ENCODE data around the gene NAE1. TPM values are rescaled to one million over a fixed set of nuclear protein-coding genes. Genes with fewer than 3 reads are reported as not detected.
"Not testable (repeated sequence)": the region's sequence is repeated elsewhere in the genome, so short reads cannot be mapped to it uniquely, and the experiment has no call there.

Gene NAE1
- total and polyA plus RNA-seq, 2 donors from 2014 or later: 37.5 to 45.6 TPM

- FAIRE-seq (no peak), DNase-seq (no peak)
- peak overlapping the region in 1 of 2 donors; percentile 80 for H3K27ac ChIP-seq (ENCODE audit: low read depth in 2 of 2, low read length in 2 of 2)
- TF ChIP-seq CTCF (IDR thresholded peaks at IDR 0.05; ENCODE audit: borderline replicate concordance, extremely low read depth, insufficient read depth): no peak
- intact Hi-C loops (cut with DNase I): no loop called here
- peak overlapping the region in 1 of 3 donors; percentile 77 for H3K9ac ChIP-seq (ENCODE audit: low read length in 3 of 3)
- H3K4me1 ChIP-seq (ENCODE audit: control insufficient read depth in 2 of 3, insufficient read depth in 2 of 3, low read depth in 1 of 3, low read length in 3 of 3): peaks cover 0 to 8% (median 6%) of the 10 kb centered on the region in 3 donors
- H3K9me3 ChIP-seq (ENCODE audit: control insufficient read depth in 2 of 3, insufficient read depth in 1 of 3, low read length in 3 of 3): no peaks in the 10 kb centered on the region
- peak overlapping the region in 2 of 3 donors; percentile 48 to 59 for H3K4me3 ChIP-seq (ENCODE audit: low read length in 3 of 3)
- H3K27me3 ChIP-seq (ENCODE audit: control insufficient read depth, insufficient read depth, low read length): no peaks in the 10 kb centered on the region
- H3K36me3 ChIP-seq (ENCODE audit: control insufficient read depth in 2 of 3, insufficient read depth in 3 of 3, low read length in 3 of 3): no peaks in the 10 kb centered on the region
Measured at GRCh38 chr16:66872559-66872942, 41.8 kb upstream of the NAE1 start.

GRCh38 chr16:66871840-66872239 is 41.1 kb upstream of the NAE1 start:
- TF ChIP-seq CTCF (IDR thresholded peaks at IDR 0.05; ENCODE audit: borderline replicate concordance, extremely low read depth, insufficient read depth): no peak
- DNase-seq (peak in 1 of 5 donors; percentile 45), FAIRE-seq (no peak)
- H3K4me1 ChIP-seq (ENCODE audit: control insufficient read depth in 2 of 3, insufficient read depth in 2 of 3, low read depth in 1 of 3, low read length in 3 of 3): peaks cover 0 to 8% (median 6%) of the 10 kb centered on the region in 3 donors
- no peaks in the 10 kb centered on the region for H3K27me3 ChIP-seq (ENCODE audit: control insufficient read depth, insufficient read depth, low read length)
- no peak overlapping the region for H3K4me3 ChIP-seq (ENCODE audit: low read length in 3 of 3)
- intact Hi-C loops (cut with DNase I): no loop called here
- H3K9me3 ChIP-seq (ENCODE audit: control insufficient read depth in 2 of 3, insufficient read depth in 1 of 3, low read length in 3 of 3): no peaks in the 10 kb centered on the region
- H3K9ac ChIP-seq (ENCODE audit: low read length in 3 of 3): peak overlapping the region in 1 of 3 donors; percentile 32
- H3K36me3 ChIP-seq (ENCODE audit: control insufficient read depth in 2 of 3, insufficient read depth in 3 of 3, low read length in 3 of 3): no peaks in the 10 kb centered on the region
- no peak overlapping the region for H3K27ac ChIP-seq (ENCODE audit: low read depth in 2 of 2, low read length in 2 of 2)

GRCh38 chr16:66871363-66871762 is 40.6 kb upstream of the NAE1 start:
- H3K27me3 ChIP-seq (ENCODE audit: control insufficient read depth, insufficient read depth, low read length); intact Hi-C loops (cut with DNase I); H3K9me3 ChIP-seq (ENCODE audit: control insufficient read depth in 2 of 3, insufficient read depth in 1 of 3, low read length in 3 of 3); H3K27ac ChIP-seq (ENCODE audit: low read depth in 2 of 2, low read length in 2 of 2); H3K4me1 ChIP-seq (ENCODE audit: control insufficient read depth in 2 of 3, insufficient read depth in 2 of 3, low read depth in 1 of 3, low read length in 3 of 3); H3K36me3 ChIP-seq (ENCODE audit: control insufficient read depth in 2 of 3, insufficient read depth in 3 of 3, low read length in 3 of 3); H3K4me3 ChIP-seq (ENCODE audit: low read length in 3 of 3); FAIRE-seq: not testable (repeated sequence)
- peak overlapping the region in 1 of 3 donors; percentile 32 for H3K9ac ChIP-seq (ENCODE audit: low read length in 3 of 3)
- peak in 1 of 5 donors; percentile 10 for DNase-seq

GRCh38 chr16:66869424-66869823 is 38.6 kb upstream of the NAE1 start:
- FAIRE-seq: no peak
- Histone ChIP-seq H3K27ac (ENCODE audit: low read depth in 2 of 2, low read length in 2 of 2) (no peak overlapping the region), H3K36me3 (ENCODE audit: control insufficient read depth in 2 of 3, insufficient read depth in 3 of 3, low read length in 3 of 3) (no peaks in the 10 kb centered on the region), H3K4me1 (ENCODE audit: control insufficient read depth in 2 of 3, insufficient read depth in 2 of 3, low read depth in 1 of 3, low read length in 3 of 3) (peaks cover 0 to 8% (median 4%) of the 10 kb centered on the region in 3 donors), H3K9me3 (ENCODE audit: control insufficient read depth in 2 of 3, insufficient read depth in 1 of 3, low read length in 3 of 3) (no peaks in the 10 kb centered on the region), H3K4me3 (ENCODE audit: low read length in 3 of 3) (no peak overlapping the region), H3K9ac (ENCODE audit: low read length in 3 of 3) (no peak overlapping the region), H3K27me3 (ENCODE audit: control insufficient read depth, insufficient read depth, low read length) (no peaks in the 10 kb centered on the region)
- no peak for TF ChIP-seq CTCF (IDR thresholded peaks at IDR 0.05; ENCODE audit: borderline replicate concordance, extremely low read depth, insufficient read depth)
- DNase-seq: peak in 1 of 5 donors; percentile 14
- intact Hi-C loops (cut with DNase I): loop anchor here (10.0 kb wide), 1 partner anchor 145 kb away; no protein-coding TSS in a partner anchor

All from kidney (tissue), 14 donors.